HG03064 (cell line): ENCODE measurements around the gene LSG1.
"Not testable (repeated sequence)": the region's sequence is repeated elsewhere in the genome, so short reads cannot be mapped to it uniquely, and the experiment has no call there.

Experiments
- ATAC-seq: cut with Tn5 transposase; IDR thresholded peaks from one replicate; pipeline ENCODE4 v1.9.1; 2021; ENCODE audit warnings: low read depth; ENCODE audit not compliant: unreplicated experiment

Gene LSG1

DNA sequence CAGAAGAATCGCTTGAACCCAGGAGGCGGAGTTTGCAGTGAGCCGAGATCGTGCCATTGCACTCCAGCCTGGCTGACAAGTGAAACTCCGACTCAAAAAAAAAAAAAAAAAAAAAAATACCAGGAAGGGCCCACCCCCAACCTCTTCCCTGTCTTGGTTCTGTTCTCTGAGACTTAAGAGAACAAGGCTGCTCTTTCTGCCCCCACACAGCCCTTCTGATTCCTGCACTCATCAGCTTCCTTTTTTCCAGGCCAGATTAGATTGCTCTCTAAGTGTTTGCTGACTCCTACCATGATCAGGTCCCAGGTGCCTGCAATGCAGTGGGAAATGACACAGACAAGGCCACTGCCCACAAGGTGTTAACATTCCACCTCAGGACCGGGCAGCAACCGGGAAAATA lies 51.8 kb downstream of the LSG1 start:
- no peak for ATAC-seq

DNA sequence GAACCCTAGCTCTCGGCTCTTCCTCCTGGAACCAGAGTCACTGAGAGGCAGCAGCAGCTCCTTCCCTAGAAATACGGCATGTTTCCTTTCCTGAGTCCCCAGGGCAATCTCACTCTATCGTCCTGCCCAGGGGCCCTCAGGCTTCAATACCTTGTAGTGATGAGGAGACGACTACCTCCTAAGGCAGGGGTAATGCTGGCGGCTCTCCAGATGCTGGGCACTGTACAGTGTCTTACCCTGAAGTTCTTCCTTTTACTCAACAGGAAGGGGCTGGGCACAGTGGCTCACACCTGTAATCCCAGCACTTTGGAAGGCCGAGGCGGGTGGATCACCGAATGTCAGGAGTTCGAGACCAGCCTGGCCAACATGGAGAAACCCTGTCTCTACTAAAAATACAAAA lies 52.2 kb downstream of the LSG1 start:
- no peak for ATAC-seq

DNA sequence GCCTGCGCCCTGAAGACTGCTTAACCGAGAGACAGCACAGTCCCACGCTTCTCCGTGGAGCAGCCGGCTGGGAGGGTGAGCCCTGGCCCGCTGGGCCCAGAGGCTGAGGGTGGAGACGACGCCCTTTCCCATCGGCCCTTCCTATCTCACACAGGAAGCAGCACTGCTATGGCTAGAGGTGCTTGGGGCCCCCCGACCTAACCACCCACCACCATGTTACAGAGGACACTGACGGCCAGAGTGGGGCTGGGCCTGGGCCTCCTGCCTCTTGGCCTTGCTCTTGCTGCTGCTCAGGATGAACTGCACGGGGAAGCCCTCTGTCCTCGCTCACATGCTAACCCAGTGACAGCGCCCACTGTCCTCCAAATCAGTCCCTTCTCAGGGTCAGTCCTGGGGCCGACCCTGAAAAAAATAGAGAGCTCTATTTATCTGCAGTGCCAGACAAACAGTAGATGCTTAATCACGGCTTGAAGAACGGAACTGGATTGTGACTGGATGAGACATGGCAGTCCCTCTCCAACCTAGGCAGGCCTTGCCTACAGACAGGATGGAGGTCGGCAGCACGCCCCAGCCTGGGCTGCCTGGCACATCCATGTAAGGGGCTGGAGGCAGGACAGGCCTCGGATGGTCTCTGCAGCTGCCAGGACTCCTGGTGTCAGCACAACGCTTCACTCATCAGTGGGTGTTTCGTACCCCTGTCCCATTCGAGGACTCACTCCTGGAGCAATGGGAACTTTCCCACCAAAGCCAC lies 53.0 kb downstream of the LSG1 start:
- ATAC-seq: no peak

DNA sequence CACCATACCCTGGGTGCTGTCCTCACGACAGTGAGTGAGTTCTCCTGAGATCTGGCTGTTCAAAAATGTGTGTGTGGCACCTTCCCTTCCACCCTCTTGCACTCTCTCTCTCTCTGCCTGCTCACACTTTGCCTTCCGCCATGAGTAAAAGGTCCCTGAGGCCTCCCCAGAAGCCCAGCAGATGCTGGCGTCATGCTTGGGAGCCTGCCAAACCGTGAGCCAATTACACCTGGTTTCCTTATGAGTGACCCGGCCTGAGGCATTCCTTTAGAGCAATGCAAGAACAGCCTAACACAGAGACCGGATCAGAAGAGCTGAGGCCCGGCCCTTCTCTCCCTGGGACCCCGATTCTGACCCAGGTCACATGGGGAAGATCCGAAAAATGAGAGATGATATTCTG lies 54.2 kb downstream of the LSG1 start:
- no peak for ATAC-seq

DNA sequence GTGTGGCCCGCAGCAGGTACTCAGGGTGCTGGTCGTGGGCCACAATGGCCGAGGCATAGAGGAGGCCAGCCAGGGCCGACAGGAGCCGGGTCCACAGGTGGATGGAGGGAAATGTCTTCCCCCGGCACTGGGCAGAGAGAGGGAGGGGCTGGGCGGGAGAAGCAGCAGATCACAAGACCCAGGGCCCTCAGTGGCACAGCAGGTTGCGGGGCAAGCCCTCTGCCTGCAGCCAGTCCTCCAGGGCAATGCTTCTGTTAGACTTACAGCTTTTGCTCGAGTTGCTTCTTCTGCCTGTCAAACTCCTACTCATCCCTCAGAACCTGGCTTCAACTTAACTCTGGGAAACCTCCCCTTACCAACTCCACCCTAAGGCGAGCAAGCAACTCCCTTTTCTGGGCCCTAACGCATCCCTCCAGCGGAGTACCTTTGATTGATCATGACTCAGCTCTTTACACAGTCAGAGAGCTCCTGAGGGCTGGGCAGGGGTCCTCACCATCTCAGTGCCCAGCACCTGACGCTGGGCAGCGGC lies 54.8 kb downstream of the LSG1 start:
- no peak for ATAC-seq

DNA sequence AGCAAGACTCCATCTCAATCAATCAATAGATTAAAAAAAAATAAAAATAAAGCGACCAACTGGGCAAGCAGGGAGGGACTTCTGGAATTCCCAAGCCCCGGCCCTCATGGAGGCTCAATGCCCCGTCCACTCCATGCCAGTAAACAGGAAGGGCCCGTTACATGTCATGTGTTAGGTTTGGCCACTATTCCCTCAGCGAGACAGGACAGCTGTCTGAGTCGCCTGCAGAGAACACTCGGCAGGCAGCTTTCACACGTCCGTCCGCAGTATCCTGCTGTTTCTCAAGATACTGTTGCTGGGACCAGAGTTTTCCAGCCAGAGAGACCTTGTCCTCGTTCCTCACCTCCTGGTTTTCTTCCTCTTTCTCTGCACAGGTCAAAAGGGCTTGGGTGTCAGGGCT lies 56.8 kb downstream of the LSG1 start:
- ATAC-seq: no peak

DNA sequence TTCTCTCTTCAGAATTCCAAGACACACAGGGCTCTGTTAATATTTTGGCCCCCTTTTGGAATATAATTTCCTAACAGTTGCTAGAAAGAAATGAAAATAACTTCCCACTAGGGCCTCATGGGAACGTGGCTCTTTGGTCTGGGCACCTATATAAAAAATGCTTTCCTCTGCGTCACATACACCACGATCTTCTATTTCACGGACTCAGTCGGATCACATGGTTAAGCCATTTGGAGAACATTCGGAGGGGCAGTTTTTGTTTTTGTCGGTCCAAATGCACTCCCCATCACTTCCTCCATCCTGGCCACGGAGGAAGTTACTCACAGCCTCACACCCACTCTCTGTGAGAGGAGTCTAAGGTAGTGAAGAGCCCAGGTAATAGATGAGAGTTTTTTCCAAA lies 59.8 kb downstream of the LSG1 start:
- no peak for ATAC-seq

DNA sequence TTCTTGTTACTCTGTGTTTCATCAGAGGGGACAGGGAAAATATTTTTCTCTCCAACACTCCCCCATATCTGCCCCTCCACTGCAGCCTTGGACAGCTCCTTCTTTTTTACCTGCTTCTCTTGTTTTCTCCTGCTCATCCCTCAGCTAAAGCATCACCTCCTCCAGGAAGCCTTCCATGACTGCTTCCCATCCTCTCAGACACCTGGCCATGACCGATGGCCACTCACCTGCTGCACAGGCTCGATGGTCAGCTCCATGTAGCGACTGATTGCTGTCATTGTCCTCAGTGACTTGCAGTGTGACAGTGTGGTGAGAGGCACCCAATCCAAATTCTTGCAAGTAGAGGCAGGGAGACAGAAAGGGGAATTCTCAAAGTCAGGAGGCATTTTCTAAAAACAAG lies 61.3 kb downstream of the LSG1 start:
- no peak for ATAC-seq

DNA sequence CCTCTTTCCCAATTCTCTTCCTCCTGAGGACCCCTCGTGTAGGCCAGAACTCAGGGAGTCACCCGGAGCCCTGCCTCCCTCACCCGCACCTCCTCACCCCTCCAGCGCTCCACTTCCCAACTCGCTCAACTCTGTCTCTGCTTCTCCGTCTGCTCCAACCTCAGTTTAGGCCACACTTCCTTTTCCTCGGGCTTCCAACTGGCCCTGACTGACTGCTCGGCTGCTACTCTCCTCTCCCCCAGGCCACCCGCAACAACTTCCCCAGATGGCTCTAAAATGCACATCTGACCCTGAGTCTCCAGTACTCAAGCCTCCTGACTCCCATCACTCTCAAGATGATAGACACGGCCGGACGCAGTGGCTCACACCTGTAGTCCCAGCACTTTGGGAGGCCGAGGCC lies 62.4 kb downstream of the LSG1 start:
- no peak for ATAC-seq

DNA sequence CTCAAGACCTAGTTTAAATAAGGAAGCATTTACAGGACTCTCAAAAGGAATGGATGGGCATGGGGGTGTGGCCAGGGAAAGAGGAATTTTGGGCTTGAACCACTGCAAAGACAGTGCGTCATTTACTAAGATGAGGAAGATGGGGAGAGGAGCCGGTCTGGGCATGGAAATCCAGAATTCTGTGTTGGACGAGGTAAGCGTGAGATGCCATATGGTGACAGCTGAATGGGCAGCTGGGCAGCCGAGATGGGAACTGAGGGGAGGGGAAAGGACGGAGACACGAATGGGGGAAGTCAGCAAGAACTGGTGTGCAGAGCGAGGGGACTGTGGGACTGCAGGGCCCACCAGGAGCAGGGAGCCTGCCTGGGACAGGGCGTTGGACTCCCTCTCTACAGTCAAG lies 63.0 kb downstream of the LSG1 start:
- no peak for ATAC-seq

DNA sequence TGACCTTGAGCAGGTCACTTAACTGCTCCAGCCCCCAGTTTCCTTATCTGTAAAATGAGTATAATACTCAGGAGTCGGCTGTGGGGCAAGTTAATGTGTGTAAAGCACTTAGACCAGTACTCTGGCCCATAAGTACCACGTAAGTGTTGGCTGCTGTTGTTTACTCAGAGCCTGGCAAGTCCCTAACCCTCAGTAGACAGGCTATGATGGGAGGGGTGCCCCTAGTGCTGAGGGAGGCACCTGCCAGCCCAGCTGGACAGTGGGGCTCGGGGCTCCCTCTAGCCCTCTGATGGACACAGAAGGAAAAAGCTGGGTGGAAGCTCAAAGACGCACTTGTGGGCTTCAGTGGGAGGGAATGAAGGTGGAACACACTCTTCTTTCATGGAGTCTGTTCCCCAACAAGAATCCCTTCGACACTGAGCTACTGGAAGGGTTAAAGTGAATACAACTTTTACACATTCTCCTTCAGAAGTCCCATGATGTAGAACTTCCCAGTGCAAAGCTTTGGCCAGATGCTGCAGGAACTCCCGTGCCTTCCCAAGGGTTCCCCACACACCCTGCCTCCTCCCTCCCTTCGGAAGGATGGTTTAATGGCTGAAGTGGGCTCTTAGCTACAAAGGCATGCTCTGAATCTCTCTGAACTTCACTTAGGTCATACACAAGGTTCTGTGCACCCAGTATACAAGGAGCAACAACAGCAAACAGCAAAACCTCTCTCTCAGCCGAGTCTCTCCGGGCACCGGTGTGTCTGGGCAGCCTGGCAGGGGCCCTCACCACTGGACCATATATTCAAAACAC lies 64.2 kb downstream of the LSG1 start:
- no peak for ATAC-seq

DNA sequence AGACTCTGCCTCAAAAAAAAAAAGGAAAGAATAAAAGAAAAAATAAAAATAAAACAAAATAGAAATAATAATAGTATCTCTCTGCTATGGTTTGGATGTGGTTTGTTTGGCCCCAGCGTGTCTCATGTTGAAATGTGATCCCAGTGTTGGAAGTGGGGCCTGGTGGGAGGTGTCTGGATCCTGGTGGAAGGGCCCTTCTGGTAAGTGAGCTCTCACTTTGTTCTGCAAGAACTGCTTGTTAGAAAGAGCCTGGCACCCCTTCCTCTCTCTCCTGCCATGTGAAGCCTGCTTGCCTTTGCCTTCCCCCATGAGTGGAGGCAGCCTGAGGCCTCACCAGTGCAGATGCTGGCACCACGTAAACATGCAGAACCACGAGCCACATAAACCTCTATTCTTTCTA lies 65.0 kb downstream of the LSG1 start:
- ATAC-seq: no peak

DNA sequence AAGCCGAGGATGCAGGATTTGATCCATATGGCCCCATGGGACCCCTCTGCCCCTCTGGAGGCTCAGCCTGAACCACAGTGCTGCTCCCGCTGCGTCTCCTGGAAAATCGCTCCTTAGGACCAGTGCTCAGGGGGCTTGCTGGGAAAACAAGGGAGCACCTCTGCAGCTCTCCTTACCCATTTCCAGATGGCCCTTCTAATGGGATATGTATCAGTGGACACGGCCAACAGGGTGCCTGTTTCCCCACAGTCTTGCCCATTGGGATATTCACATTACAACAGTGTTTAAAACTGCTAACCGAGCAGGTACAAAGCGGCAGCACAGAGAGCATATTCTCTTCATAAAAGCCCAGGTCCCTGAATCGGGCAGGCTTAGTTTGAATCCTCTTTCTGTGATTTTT lies 65.8 kb downstream of the LSG1 start:
- ATAC-seq: no peak

DNA sequence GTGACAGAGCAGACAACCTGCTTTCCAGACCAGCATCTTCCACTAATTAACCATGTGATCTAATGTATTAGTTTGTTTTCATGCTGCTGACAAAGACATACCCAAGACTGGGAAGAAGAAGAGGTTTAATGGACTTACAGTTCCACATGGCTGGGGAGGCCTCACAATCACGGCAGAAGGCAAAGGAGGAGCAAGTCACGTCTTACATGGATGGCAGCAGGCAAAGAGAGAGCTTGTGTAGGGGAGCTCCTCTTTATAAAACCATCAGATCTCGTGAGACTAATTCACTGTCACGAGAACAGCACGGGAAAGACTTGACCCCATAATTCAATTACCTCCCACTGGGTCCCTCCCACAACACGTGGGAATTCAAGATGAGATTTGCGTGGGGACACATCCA lies 66.7 kb downstream of the LSG1 start:
- ATAC-seq: not testable (repeated sequence)

DNA sequence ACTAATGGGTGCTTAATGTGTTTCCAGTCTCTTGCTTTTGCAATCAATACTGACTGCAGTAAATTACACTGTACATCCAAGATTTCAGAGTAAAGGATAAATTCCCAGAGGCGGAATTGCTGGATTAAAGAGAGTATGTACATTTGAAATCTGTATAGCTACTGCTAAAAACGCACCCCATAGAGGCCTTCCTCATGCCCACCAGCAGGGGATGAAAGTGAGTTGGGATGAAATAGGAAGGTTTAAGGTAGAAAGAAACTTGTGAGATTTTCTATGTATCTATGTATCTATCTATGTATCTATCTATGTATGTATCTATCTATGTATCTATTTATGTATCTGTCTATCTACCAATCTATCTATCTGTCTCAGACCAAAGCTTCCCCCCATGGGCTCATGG lies 67.2 kb downstream of the LSG1 start:
- no peak for ATAC-seq

DNA sequence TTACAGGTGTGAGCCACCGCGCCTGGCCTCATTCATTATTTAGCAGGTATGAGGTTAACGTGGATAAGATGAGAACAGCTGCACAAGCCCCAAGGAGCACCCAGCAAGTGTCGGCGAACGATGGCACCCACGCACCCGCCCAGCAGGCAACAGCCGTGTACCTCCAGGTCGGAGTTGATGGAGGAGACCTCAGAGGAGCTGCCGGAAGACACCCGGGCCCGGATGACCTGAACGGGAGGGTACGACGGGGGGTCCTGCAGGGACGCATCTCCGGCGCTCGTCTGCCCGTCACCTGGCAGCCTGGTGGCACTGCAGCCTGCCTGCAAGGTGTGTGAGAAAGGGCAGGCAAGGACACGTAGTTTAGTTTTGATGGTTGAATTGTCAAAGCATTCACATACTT lies 67.9 kb downstream of the LSG1 start:
- no peak for ATAC-seq

DNA sequence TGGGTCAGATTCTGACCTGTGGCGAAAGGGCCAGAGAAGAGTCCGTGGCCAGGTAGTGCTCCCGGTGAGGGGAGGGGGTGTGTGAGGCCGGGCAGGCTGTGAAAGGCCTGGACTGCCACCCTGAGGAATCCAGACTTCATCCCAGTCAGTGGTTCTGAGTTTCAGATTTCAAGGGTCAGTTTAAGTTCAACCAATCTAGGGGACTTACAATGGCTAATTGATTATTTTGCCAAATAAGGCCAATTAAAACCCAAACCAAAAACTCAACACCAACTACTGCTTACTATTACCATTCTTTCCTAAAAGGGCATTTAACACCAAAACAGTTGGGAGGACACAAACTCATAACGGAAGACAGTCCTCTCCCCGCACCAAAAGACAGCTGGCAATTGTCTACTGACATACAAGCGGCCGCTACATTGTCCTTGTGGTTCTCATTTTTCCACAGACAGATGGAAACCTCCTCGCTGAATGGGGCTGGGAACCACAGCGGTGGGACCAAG lies 69.3 kb downstream of the LSG1 start:
- ATAC-seq: no peak

DNA sequence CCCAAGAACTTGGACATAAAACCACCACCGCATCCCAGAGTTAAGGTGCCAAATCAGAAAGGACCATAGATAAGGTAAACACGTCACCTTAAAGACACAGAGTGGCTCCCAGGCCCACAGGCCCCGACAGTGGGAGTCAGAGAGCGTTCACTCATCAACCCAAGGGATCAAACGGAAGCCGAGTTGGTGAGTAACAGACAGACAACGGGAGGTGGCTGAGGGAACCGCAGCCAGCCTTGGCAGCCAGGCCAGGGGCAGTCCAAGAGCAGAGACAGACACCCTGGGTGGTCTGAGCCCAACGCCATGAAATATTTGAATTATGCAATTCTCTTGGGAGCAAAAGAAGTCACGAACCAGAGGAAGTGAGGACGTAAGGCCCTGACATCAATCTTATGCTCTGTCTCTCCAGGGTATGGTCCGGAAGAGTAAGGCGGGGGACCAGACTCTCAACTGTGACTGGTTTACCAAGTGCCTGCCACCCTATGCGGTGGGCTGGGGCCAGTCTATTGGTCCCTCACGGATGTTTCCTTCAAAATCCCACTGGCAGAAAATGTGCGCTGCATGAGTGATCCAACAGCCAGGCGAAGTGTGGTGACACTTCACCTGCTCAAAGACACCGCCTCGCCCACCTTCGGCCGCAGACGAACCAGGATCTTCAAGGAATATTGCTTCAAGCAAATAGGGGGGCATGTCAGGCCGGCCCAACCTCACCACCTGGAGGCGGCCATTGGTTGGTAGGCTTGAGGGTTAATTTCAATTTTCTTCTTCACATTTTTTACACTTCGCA lies 73.0 kb downstream of the LSG1 start:
- ATAC-seq: no peak

DNA sequence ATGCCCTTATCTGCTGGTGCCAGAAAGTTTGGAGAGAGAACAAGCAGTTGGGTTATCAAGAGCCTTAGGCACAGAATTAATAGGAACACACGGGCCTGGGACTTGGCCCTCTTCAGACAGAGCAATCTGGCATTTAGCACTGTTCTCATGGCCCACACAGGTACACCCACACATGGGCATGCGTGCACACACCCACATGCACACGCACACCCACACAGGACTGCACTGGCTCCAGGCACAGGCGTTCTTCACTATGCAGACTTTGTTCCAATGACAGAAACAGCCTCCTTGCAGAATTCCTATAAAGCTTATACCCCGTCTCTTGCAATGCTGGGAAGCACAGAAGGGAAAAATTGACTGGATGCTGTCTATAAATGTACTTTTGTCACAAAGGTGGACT lies 75.1 kb downstream of the LSG1 start:
- no peak for ATAC-seq

DNA sequence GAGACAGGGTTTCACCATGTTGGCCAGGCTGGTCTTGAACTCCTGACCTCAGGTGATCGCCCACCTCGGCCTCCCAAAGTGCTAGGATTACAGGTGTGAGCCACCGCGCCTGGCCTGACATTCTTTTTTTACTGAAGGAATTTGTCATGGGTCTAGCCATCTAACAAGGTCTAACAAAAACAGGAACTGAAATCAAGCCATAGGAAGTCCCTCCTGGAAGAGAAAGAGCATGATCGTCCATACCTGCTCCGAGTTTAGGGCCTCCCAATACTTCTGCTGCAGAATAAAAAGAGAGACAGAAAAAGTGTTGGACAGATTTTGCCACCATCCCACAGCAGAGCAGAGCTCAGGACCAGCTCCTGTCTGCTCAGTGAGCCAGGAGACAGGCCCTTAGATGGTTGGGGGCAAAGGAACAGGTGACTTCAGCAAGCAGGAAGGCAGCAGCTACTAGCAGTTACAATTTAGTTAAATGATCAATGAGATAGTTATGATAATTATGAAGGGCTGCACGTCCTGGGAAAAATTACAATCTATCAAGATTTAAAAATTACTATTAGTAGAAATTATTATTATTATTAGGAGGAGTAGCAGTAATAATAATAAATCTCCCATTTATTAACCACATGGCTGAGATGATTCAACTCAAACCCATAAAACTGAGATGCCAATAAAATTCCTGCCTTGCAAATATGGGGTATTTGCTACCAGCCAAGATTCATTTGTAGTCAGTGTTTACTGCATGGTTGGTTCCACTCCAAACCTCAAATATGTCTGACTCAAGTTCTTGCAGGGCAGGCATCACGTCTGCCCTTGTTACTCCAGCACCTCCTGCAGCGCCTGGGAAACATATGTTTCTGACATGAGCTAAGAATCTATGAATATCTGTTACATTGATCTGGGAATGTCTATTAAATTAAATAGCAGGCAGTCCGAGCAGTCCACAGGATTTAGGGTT lies 78.9 kb downstream of the LSG1 start:
- no peak for ATAC-seq
